ENCODE results near the gene KMO.

The KMO gene

DNA sequence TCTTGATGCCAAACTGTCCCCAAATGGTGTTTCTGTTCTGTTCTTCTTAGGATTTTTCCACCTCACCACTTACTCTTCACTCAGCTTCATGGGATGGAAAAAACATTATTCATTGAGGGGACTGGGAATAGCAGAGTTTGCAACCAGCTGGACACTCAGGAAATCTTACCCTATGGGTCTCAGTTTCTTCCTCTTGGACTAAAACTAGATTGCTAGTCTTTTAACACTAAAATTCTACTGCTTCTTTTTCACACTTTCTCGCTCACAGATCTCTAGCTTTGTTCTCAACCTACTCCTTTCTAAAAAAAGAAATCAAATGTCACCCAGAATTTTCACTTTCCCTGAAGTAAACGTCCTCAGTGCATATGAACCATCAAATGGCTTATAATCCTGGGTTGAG lies 4.8 kb downstream of the KMO start:
- DNase-seq (ENCODE audit: low read depth, low spot score) = no peak

DNA sequence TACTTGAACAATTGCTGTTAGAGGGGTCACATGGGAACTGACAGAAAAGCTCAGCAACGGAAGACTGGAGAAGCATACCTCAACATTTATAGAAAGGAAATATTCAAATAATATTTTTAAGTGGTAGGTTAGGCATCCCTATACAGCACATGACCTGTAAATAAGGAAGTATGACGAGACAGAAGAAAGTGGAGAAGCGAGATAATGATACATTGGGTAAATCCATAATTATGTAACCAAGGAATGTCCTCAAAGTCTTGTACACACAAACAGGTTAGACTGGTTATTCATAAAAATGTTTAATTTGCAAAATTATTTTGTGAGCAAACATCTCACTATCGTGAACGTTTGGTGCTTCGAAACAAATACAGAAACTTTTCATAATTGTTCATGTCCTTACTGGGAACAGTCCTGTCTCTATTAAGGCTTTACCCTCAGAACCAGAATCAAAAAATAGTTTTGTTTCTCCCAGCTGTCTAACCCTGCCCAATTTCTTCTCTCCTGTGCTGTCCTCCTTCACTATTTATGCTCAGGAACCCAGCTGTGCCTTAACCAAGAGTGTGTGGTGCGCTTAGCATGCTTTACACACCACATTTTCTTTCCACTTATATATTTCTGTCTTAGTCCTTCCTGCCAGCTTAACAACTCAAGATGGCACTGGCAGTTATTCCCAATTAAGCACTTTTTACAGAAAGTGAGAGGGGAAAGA lies 10.2 kb downstream of the KMO start:
- DNase-seq (ENCODE audit: low read depth, low spot score) = no peak

DNA sequence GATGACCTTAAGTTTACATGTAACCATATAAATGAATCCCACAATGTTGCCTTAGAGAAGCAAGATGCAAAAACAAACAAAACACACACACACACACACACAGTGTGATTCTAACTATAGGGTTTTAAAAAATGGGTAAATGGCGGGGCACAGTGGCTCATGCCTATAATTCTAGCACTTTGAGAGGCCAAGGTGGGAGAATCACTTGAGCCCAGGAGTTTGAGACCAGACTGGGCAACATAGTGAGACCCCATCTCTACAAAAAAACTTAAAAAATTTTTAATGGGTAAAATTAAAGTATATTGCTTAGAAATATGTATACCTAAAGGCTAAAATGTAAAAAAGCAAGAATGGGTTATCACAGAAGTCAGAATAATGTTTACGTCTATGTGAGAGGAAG lies 15.8 kb downstream of the KMO start:
- no peak for DNase-seq (ENCODE audit: low read depth, low spot score)

DNA sequence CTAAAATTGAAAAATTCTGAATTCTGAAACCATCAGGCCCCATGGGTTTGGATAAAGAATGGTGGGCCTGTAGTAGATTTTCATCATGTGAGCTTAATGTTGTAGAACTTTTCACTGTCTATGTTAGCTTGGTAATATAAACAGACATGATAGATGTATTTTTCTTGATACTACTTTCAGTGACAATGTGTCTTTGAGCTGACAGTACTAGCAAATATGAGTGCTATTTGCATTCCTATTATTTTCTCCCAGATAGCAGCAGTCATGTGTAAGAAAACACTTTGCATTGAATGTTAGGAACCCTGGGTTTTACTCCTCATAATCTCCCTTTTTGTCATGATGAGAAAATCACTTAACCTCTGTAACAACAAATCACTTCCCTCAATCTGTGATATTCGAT lies 18.1 kb downstream of the KMO start:
- no peak for DNase-seq (ENCODE audit: low read depth, low spot score)

DNA sequence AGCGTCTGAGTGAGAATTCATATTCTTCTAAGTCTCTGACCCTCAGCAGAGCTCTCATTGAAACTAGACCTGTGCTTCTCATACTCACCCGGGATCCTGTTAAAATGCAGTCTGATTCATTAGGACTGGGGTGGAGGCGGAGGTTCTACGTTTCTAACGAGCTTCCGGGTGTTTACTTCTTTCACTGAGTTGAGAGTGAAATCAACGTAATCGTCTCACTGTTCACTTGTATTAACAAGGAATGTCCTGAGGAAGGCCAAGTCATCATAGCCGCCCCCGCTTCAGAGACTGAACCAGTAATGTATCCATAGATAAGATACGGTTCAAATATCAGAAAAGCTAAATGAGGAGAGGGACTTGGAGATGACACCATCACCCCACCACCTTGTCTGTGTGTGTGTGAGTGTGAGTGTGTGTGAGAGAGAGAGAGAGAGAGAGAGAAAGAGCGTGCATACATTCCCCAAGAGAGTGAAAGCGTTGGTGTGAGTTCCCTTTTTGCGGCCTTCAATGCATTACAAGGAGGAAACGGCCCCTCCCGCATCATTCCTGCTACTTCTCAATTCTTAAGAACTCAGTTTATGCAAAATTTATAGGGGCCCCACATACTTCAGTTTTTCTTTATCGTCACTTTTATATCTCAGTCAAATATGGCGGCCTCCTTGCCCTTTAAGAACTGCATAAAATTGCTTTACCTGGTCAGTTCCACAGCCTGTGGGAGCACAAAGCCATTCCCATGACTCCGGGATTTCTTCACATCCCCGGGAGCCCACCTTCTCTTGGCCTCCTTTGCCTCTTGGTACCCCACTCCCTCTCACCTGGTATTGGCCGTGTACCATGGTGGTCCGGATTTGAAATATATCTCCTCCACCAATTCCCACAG lies 19.8 kb downstream of the KMO start:
- DNase-seq (ENCODE audit: low read depth, low spot score) = no peak

DNA sequence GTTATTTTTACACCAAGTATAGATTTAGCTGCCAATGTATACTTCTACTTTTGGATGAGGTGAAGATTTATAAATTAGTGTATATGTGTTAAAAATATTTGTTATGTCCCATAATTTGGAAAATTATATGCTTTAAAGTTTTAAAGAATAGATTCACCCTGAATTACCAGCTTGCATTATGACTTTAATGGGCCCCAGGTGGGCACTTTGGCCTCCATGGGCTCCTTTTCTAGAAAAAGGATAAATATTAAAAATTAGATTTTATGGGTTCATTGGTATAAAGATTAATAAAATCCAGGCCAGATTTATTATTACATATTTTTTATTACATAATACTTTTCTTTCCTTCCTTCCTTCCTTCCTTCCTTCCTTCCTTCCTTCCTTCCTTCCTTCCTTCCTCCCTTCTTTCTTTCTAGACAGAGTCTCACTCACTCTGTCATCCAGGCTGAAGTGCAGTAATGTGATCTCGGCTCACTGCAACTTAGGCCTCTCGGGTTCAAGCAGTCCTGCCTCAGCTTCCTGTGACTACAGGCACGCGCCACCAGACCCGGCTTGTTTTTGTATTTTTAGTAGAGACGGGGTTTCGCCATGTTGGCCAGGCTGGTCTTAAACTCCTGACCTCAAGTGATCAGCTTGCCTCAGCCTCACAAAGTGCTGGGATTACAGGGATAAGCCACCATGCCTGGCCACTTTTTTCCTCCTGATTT lies 21.9 kb downstream of the KMO start:
- no peak for DNase-seq (ENCODE audit: low read depth, low spot score)

DNA sequence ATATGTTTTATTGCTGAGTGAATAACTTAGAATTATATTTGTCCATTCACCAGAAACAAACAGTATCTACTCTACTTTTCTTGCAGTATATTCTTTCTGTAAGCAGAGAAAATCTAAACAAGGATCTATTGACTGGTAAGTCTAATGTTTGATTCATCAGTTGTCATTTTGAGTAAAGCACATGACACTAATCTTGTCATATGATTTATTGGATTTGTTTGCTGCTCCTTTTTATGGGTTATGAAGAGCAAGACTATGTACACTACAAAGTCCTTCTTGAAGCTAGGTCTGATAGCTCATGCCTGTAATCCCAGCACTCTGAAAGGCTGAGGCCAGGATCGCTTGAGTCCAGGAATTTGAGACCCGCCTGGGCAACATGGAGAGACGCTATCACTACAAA lies 23.3 kb downstream of the KMO start:
- no peak for DNase-seq (ENCODE audit: low read depth, low spot score)

DNA sequence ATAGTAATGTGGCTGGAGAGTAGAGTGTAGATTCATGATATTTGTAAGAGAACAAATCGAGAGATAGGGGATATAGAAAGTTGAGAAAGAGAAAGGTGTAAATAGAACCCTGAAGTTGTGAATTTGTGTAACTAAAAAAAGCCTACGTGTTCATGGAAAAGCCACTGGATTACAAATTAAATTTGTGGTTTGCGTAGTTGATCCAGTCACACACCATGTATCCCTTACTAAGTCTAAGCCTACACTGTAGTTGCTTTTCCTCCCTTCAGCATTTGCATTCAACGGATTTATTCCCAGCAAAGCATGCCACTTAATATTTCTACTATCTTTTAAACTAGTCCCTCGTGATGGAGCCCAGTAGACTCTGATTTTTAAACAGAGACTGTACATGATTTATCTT lies 24.9 kb downstream of the KMO start:
- no peak for DNase-seq (ENCODE audit: low read depth, low spot score)

DNA sequence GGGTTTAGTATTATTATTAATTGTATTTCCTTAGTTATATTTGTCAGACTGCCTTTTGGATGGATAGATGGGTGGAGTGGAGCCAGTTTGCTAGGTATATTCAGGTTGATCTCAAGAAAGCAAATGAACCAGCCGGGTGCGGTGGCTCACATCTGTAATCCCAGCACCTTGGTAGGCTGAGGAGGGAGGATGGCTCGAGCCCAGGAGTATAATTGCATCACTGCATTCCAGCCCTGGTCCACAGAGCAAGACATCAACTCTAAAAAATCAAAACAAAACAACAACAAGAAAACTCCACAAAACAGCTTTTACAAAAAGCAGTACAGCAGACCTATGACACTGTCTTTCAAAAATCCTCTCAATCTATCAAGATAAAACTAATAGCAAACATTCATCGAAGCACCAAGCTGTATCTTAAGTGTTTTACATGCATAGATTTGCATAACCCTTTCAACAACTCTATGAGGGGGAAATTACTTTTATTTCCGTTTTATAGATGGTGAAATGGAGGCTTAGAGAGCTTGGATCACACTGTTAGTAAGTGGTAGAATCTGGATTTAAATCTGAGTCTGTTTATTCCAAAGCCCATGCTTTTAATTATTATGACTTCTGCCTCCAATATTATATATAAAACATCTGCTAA lies 25.5 kb downstream of the KMO start:
- DNase-seq (ENCODE audit: low read depth, low spot score) = no peak

DNA sequence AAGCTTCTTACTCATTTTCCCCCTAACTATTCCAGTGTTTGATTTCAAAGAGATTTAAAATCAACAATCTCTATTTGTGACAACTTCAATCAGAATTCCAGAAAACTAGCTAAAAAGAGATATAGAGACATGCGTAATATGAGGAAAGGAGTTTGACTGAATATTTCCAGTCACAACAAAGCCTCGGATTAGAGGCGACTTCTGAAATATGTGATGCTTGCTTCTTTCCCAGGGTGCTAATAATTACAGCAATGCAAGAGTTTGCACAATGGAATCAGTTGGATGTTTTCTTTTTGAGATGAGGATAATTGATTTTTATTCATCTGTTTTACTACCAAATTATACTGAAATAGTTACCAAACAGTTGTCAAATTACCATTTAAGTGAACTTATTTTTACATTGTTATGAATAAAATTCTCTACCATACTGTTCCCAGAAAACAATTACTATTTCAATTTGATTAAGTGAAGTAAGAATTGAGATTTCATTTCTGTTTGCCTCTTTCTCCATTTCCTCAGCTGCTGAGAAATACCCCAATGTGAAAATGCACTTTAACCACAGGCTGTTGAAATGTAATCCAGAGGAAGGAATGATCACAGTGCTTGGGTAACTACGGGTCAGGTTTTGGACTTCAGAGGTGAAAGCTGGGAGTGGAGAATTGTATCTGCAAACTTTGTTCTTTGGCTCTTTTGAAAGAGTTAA lies 28.1 kb downstream of the KMO start:
- DNase-seq (ENCODE audit: low read depth, low spot score) = no peak

DNA sequence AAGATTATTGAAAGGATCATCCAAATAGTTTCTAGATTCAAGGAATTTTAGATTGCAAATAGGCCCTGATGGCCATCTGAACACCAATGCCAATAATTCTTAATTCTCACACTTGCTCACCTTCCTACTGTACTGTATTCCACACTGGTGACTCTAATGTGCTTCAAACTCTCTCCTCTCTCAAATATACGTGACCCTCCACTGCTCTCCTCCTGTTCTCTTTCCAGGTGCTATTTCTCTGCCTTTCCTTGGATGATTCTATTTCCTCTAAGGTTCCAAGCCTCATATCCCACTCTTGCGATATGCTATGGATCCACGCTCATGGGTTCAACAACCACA lies 28.6 kb downstream of the KMO start:
- no peak for DNase-seq (ENCODE audit: low read depth, low spot score)

DNA sequence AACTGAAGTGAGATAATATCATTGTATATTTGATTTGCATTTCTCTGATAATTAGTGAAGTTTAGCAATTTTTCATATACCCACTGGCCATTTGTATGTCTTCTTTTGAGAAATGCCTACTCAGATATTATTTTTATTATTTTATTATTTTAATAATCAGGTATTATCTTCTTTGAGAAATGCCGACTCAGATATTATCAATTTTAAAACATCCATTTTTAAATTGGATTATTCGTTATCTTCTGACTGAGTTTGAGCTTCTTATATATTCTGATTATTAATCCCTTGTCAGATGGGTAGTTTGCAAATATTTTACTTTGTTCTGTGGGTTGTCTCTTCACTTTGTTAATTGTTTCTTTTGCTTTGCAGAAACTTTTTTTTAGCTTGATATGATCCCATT lies 37.7 kb downstream of the KMO start:
- no peak for DNase-seq (ENCODE audit: low read depth, low spot score)

DNA sequence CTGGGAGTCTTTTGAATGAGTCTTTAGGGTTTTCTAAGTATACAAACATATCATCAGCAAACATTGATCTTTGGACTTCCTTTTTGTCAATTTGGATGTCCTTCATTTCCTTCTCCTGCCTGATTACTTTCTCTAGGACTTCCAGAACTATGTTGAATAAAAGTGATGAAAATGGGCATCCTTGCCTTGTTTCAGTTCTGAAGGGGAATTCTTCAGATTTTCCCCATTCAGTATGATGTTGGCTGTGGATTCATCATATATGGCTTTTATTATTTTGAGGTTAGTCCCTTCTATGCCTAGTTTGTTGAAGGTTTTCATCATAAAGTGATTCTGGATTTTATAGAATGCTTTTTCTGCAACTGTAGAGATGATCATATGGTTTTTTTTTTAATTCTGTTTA lies 42.0 kb downstream of the KMO start:
- DNase-seq (ENCODE audit: low read depth, low spot score) = no peak

DNA sequence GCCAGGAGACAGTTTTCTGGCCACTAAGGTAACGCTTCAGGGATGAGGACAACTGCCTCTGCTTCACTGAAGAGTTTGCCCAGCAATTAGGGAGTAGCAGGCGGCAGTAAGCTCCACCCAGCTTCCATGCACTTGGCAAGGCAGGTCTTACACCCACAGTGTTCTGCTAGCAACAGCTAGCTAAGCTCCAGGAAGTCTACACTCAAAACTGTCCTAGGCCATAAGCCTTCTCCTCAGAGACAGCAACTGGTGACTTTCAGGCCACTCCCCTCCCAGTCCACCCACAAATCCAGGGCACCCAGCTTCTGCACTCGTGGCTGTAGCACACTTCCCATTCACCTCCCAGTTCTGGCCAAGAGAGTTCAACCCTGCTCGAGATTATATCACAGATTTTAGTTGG lies 47.3 kb downstream of the KMO start:
- DNase-seq (ENCODE audit: low read depth, low spot score) = no peak

DNA sequence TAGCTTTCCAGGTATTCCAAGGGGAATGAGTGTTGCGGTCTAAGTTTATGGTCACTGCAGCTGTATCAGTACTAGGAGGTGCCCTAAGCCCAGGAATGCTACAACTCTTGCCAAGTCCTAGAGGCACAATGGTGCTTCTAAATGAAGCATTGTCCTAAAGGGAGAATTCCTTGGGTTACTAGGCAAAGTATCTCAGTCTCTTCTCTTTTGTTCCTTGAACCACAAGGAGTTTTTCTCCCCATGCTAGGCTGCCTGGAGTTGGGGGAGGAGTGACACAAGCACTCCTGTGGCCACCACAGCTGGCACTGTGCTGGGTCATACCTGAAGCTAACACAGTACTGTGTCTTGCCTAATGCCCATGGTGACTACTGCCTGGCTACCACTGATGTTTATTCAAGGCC lies 50.7 kb downstream of the KMO start:
- DNase-seq (ENCODE audit: low read depth, low spot score) = no peak

DNA sequence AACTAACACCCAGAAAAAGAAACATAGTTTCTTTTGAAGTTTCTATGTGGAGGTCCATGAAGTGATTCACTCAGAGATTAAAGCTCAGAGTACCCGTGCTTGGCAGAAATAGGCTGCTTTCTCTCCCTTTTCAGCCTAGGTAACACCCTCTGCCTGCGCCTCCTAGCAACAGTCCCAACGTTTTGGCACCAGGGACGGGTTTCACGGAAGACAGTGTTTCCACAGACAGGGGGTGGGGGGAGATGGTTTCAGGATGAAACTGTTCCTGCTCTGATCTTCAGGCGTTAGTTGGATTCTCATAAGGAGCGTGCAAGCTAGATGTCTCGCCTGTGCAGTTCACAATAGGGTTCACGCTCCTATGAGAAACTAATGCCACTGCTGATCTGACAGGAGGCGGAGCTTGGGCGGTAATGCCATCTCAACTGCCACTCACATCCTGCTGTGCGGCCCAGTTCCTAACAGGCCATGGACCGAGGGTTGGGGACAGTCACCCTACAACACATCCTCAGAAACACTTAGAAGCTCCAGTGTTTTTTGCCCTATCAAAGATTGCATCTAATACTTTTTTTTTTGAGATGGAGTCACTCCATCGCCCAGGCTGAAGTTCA lies 54.8 kb downstream of the KMO start:
- no peak for DNase-seq (ENCODE audit: low read depth, low spot score)

DNA sequence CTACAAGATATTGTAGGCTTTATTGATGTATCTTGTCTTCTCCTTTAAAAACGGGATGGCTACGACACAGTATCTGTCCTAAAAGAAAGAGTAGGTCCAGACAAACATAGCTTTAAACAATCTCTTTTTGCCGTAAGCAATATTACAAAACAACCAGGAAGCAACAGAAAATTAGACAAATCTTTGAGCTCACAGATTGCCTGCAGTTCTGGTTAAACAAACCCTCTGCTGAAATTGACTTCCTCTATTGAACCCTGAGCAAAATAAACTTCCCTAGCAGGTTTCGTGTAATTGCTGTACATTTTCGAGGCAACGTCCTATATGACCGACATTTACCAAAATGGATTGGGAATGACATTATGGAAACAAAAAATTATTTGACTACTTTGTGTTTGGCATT lies 57.3 kb downstream of the KMO start:
- no peak for DNase-seq (ENCODE audit: low read depth, low spot score)

DNA sequence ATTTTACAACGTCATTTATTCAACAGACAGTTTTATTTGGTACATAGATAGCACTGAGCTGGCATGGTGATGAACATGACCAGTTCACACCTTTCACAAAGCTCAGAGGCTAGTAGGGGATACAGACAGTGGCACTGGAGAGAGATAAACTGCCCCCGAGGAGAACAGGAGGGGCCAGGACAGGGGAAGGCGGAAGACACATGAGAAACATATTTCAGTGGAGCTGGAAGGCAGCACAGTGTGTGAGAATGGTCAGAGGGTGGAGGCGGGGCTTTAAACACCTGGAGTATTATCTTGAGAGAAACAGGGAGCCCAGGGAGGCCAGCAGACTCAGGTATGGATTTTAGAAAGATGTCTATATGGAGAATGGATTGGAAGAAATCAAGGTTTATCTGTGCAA lies 58.5 kb downstream of the KMO start:
- DNase-seq (ENCODE audit: low read depth, low spot score) = no peak

DNA sequence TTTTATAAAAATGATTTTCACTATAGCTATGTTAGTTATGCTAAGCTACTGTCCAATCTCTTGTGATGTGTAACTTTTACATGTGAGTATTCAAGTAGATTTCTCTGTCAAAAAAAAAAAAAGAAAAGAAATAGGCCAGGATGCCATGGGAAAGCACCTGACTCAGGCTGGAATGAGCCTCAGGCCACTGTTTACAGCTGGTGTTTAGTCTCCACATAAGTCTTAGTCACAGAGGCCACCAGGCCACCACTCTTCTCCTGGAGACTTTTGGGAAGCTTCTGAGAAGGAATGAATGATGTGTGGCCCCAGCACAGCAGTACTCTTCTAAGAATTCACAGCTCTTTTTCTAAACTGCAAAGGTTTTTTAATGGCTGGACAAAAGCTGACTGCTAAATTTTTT lies 59.1 kb downstream of the KMO start:
- DNase-seq (ENCODE audit: low read depth, low spot score) = no peak

DNA sequence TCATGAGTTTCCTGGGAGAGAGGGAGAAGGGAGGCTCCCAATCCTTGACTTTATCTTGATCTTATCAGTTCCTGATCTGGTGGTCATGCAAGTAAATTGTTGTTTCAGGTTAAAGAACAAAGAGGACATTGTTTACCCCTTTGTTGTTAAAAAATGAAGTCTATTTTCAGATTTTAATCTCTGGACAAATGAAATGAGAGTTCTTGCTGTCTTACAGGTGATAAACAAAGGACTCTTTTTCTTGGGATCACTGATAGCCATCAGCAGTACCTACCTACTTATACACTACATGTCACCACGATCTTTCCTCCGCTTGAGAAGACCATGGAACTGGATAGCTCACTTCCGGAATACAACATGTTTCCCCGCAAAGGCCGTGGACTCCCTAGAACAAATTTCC lies 59.6 kb downstream of the KMO start:
- DNase-seq (ENCODE audit: low read depth, low spot score) = no peak

DNA sequence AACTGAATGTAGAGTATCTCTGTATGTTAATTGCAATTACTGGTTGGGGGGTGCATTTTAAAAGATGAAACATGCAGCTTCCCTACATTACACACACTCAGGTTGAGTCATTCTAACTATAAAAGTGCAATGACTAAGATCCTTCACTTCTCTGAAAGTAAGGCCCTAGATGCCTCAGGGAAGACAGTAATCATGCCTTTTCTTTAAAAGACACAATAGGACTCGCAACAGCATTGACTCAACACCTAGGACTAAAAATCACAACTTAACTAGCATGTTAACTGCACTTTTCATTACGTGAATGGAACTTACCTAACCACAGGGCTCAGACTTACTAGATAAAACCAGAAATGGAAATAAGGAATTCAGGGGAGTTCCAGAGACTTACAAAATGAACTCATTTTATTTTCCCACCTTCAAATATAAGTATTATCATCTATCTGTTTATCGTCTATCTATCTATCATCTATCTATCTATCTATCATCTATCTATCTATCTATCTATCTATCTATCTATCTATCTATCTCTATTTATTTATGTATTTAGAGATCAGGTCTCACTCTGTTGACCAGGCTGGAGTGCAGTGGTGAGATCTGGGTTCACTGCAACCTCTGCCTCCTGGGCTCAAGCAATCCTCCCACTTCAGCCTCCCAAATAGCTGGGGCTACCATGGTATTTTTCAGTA lies 60.2 kb downstream of the KMO start:
- no peak for DNase-seq (ENCODE audit: low read depth, low spot score)
